SH-SY5Y (cell line): ENCODE measurements around the gene ARHGAP19.

Experiments used
- GATA2 ChIP-seq: IDR thresholded peaks from 2 replicates; pipeline ENCODE4 v1.6.1; 2011; ENCODE audit warnings: mild to moderate bottlenecking, low read depth, low read length
- GATA3 ChIP-seq: IDR thresholded peaks from 2 replicates; pipeline ENCODE4 v1.6.1; 2011; ENCODE audit warnings: low read depth, mild to moderate bottlenecking, low read length, moderate library complexity

- no peak for TF ChIP-seq GATA2
- no peak for TF ChIP-seq GATA3
Measured at GRCh38 chr10:97217299-97217698, 75.1 kb downstream of the ARHGAP19 start.
